ENCODE results near the gene TMEM63A.

The TMEM63A gene

DNA sequence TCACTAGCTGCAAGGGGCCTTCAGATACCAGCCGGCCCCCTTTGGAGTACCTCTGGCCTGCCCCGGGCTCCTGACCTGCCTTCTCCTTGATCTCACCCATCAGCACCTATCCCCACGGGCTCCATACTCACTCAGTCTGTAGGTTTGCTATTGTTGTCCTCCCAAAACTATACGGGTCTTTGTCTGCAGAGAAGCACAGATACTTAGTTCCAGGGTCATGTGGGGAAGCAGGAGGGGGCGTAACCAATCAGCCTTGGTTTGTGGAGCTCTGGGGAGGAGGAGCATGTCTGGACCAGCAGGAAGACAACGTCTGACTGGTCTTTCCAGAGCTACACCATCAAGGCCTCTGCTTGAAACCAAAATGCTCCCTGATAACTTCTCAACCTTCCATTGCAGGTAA lies 15.2 kb downstream of the TMEM63A start:
- Histone ChIP-seq H3K36me3 (ENCODE audit: control insufficient read depth, insufficient read depth, low read length) (peaks cover 87% of the 10 kb centered on the region), H3K27ac (ENCODE audit: insufficient read depth, low read length, poor library complexity, severe bottlenecking) (peak overlapping the region; percentile 59), H3K27me3 (replicated peaks; ENCODE audit: control insufficient read depth, insufficient read depth, low read length, poor library complexity, severe bottlenecking) (no peaks in the 10 kb centered on the region), H3K4me3 (ENCODE audit: insufficient read depth, low read depth, low read length, poor library complexity, severe bottlenecking) (no peak overlapping the region), H3K4me1 (ENCODE audit: control insufficient read depth, insufficient read depth, low read length, poor library complexity, severe bottlenecking) (peaks cover 35% of the 10 kb centered on the region), H3K9me3 (ENCODE audit: control insufficient read depth, low read length) (no peaks in the 10 kb centered on the region)
- DNase-seq, result no peak

DNA sequence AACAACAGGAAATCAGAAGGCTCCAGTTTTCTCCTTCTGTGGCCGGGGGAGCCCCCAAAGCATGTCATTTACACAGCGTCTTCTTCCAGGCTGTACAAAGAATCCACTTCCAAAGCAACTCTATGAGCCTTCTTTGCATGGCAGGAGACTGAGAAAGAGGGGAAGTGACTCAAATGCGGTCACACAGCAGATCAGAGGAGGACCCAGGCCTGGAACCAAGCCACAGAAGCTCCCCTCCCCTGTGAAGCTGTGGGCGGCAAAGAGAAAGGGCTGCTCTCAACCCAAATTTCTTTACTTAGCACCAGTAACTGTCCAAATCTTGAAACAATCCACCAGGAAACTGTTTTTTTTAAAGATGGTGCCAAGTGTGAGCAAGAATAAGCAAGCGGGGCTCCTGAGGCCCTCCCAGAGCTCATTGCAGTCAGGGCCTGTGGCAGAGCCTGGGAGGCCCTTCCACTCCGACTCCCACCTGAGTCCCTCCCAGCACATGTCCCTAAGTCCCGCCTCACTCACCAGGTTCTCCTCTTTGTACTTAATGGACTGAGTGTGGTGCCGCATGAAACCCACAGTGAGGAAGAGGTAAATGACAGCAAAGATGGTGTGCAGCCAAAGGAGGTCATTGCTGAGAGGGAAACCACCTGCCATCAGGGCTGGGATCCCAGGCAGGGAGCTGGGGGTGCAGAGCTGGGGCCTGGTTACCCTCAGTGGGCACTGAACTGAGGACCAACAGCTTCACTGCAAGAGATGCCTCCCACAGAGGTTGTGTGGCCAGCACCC lies 15.9 kb downstream of the TMEM63A start:
- H3K27ac ChIP-seq (ENCODE audit: insufficient read depth, low read length, poor library complexity, severe bottlenecking), result peak overlapping the region; percentile 59
- H3K9me3 ChIP-seq (ENCODE audit: control insufficient read depth, low read length), result no peaks in the 10 kb centered on the region
- H3K4me1 ChIP-seq (ENCODE audit: control insufficient read depth, insufficient read depth, low read length, poor library complexity, severe bottlenecking), result peaks cover 35% of the 10 kb centered on the region
- H3K4me3 ChIP-seq (ENCODE audit: insufficient read depth, low read depth, low read length, poor library complexity, severe bottlenecking), result no peak overlapping the region
- peak; percentile 39 to 69 (median 49) for DNase-seq
- H3K27me3 ChIP-seq (replicated peaks; ENCODE audit: control insufficient read depth, insufficient read depth, low read length, poor library complexity, severe bottlenecking), result no peaks in the 10 kb centered on the region
- peaks cover 87% of the 10 kb centered on the region for H3K36me3 ChIP-seq (ENCODE audit: control insufficient read depth, insufficient read depth, low read length)

DNA sequence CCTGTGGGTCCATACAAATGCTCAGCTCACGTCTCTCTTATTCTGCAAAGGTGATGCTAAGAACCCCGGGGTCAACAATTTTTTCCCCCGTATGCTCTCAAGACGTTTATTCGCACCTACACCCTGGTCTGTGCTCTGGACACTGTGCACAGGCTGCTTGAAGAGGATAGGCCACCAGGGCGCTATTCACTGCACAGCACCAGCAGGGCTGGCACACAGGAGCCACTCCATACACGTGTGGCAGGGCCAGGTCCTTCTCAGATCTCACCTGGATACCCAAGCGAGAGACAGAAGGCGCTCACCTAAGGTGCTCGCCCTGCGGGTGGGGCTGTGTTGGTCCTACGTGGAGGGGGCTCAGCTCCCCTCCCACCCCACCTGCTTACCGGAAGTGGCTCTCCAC lies 16.7 kb downstream of the TMEM63A start:
- Histone ChIP-seq H3K27me3 (replicated peaks; ENCODE audit: control insufficient read depth, insufficient read depth, low read length, poor library complexity, severe bottlenecking) (no peaks in the 10 kb centered on the region), H3K4me3 (ENCODE audit: insufficient read depth, low read depth, low read length, poor library complexity, severe bottlenecking) (no peak overlapping the region), H3K4me1 (ENCODE audit: control insufficient read depth, insufficient read depth, low read length, poor library complexity, severe bottlenecking) (peaks cover 35% of the 10 kb centered on the region), H3K36me3 (ENCODE audit: control insufficient read depth, insufficient read depth, low read length) (peaks cover 87% of the 10 kb centered on the region), H3K9me3 (ENCODE audit: control insufficient read depth, low read length) (no peaks in the 10 kb centered on the region), H3K27ac (ENCODE audit: insufficient read depth, low read length, poor library complexity, severe bottlenecking) (peak overlapping the region; percentile 59)
- DNase-seq, result no peak

DNA sequence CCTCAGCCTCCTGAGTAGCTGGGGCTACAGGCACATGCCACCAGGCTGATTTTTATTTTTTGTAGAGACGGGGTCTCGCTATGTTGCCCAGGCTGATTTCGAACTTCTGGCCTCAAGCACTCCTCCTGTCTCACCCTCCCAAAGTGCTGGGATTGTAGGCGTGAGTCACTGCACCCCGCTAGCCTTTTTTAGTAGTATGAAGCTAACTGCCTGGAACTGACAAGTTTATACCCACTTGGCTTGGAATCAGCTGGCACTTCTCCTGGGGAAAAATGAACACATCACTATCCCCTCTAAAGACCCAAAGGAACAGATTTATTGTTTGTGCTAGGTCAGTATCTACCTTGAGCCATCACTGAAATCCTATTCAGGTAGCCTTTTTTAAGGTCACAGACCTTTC lies 19.0 kb downstream of the TMEM63A start:
- H3K4me1 ChIP-seq (ENCODE audit: control insufficient read depth, insufficient read depth, low read length, poor library complexity, severe bottlenecking), result peaks cover 29% of the 10 kb centered on the region
- H3K4me3 ChIP-seq (ENCODE audit: insufficient read depth, low read depth, low read length, poor library complexity, severe bottlenecking), result no peak overlapping the region
- no peaks in the 10 kb centered on the region for H3K9me3 ChIP-seq (ENCODE audit: control insufficient read depth, low read length)
- no peak overlapping the region for H3K27ac ChIP-seq (ENCODE audit: insufficient read depth, low read length, poor library complexity, severe bottlenecking)
- H3K36me3 ChIP-seq (ENCODE audit: control insufficient read depth, insufficient read depth, low read length), result peaks cover 90% of the 10 kb centered on the region
- no peaks in the 10 kb centered on the region for H3K27me3 ChIP-seq (replicated peaks; ENCODE audit: control insufficient read depth, insufficient read depth, low read length, poor library complexity, severe bottlenecking)
- DNase-seq, result no peak

DNA sequence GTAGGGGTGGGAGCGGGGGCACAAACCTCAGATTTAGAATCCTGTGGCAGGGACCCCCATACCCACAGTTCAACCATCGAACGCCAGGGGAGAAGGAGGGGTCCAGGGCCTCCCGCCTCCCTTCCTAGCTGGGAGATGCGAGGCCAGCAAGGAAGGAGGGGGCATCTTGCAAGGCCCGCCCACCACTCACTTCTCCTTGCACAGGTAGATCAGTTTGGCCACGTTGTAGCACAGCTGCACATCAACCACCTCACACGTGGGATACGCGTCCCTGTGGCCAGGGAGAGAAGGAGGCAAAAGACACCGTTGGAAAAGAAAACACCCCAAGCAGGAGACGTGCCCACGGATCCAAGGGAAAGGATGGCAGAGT lies 19.6 kb downstream of the TMEM63A start:
- Histone ChIP-seq H3K27me3 (replicated peaks; ENCODE audit: control insufficient read depth, insufficient read depth, low read length, poor library complexity, severe bottlenecking) (no peaks in the 10 kb centered on the region), H3K4me3 (ENCODE audit: insufficient read depth, low read depth, low read length, poor library complexity, severe bottlenecking) (no peak overlapping the region), H3K27ac (ENCODE audit: insufficient read depth, low read length, poor library complexity, severe bottlenecking) (no peak overlapping the region), H3K9me3 (ENCODE audit: control insufficient read depth, low read length) (no peaks in the 10 kb centered on the region), H3K4me1 (ENCODE audit: control insufficient read depth, insufficient read depth, low read length, poor library complexity, severe bottlenecking) (peaks cover 26% of the 10 kb centered on the region), H3K36me3 (ENCODE audit: control insufficient read depth, insufficient read depth, low read length) (peaks cover 89% of the 10 kb centered on the region)
- no peak for DNase-seq

DNA sequence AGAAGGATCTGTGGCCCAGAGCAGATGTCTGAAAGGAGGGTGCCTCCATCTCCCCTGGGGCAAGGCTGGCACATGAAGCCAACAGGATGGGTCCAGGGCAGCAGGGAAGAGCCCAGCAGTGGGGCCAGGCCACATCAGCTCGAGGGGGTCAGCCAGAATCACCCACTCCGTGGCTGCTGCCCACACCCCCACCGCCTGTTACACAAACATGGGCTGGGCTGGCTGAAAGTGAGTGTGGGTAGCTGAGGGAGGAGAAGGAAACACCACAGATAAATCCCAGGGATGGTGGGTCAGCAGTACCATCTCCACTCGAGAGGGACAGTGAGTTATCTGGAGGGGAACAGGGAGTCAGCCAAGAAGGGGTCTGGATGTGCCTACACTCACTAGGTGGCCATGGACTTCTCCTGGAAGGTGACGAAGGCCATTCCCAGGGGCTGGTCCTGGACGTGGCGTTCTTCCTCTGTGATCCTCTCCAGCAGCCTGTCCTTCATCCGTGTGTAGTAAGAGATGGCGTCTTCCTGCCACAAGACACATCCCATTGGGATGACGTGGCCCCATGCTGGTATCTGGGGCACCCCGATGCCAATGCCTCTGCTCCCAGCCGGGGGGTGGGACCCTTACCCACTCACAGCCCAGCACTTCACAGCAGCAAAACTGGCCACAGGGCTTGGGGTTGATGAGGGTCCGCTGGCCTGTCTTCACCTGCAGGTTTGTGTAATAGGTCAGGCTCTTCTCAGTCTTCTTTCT lies 20.2 kb downstream of the TMEM63A start:
- Histone ChIP-seq H3K4me1 (ENCODE audit: control insufficient read depth, insufficient read depth, low read length, poor library complexity, severe bottlenecking) (peaks cover 20% of the 10 kb centered on the region), H3K27ac (ENCODE audit: insufficient read depth, low read length, poor library complexity, severe bottlenecking) (no peak overlapping the region), H3K36me3 (ENCODE audit: control insufficient read depth, insufficient read depth, low read length) (peaks cover 87% of the 10 kb centered on the region), H3K27me3 (replicated peaks; ENCODE audit: control insufficient read depth, insufficient read depth, low read length, poor library complexity, severe bottlenecking) (no peaks in the 10 kb centered on the region), H3K4me3 (ENCODE audit: insufficient read depth, low read depth, low read length, poor library complexity, severe bottlenecking) (no peak overlapping the region), H3K9me3 (ENCODE audit: control insufficient read depth, low read length) (no peaks in the 10 kb centered on the region)
- no peak for DNase-seq

DNA sequence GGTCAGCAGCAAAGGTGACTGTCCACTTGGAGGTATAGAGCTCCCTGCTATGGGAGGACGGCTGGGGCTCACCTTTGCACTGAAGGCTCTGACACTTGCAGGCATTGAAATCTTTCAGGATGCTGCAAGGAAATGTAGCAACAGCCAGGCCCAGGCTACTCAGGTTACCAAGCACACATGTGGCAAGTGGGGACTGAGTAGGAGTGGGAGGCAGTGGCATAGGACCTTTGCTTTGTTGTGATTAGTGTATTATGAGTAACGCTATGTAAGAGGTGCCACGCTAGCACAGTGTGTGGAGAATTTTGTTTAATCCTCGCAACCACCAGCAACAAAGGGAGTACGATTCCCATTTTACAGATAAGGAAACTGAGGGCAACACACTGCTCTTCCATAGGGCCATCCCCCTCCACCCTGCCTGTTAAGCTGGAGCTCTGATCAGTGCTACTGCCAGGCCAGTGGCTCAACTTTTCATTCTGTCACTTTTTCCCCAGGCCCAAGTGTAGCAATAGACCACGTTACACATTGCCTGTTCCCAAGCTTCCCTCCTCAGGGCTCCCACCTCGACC lies 21.2 kb downstream of the TMEM63A start:
- Histone ChIP-seq H3K4me1 (ENCODE audit: control insufficient read depth, insufficient read depth, low read length, poor library complexity, severe bottlenecking) (peaks cover 12% of the 10 kb centered on the region), H3K27ac (ENCODE audit: insufficient read depth, low read length, poor library complexity, severe bottlenecking) (no peak overlapping the region), H3K4me3 (ENCODE audit: insufficient read depth, low read depth, low read length, poor library complexity, severe bottlenecking) (no peak overlapping the region), H3K9me3 (ENCODE audit: control insufficient read depth, low read length) (no peaks in the 10 kb centered on the region), H3K36me3 (ENCODE audit: control insufficient read depth, insufficient read depth, low read length) (peaks cover 90% of the 10 kb centered on the region), H3K27me3 (replicated peaks; ENCODE audit: control insufficient read depth, insufficient read depth, low read length, poor library complexity, severe bottlenecking) (no peaks in the 10 kb centered on the region)
- DNase-seq, result no peak

DNA sequence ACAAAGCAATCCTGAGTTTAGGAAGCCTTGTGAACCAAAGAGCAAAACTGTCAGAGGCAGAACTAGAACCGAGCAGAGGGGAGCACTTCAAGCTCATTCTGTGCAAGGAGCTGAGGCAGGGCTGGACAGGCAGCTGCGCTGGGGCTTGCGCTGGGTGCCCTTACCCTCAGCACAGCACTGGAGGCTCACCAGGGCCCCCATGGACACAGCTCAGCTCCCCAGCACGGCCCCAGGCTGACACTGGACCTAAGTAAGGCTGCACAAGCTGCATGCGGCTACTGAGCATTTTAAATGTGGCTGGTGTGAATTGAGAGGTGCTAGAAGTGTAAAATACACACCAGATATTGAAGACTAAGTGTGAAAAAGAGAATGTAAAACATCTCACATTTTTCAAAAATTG lies 22.1 kb downstream of the TMEM63A start:
- Histone ChIP-seq H3K27me3 (replicated peaks; ENCODE audit: control insufficient read depth, insufficient read depth, low read length, poor library complexity, severe bottlenecking) (no peaks in the 10 kb centered on the region), H3K9me3 (ENCODE audit: control insufficient read depth, low read length) (no peaks in the 10 kb centered on the region), H3K36me3 (ENCODE audit: control insufficient read depth, insufficient read depth, low read length) (peaks cover 92% of the 10 kb centered on the region), H3K4me1 (ENCODE audit: control insufficient read depth, insufficient read depth, low read length, poor library complexity, severe bottlenecking) (peaks cover 4% of the 10 kb centered on the region), H3K27ac (ENCODE audit: insufficient read depth, low read length, poor library complexity, severe bottlenecking) (no peak overlapping the region), H3K4me3 (ENCODE audit: insufficient read depth, low read depth, low read length, poor library complexity, severe bottlenecking) (no peak overlapping the region)
- no peak for DNase-seq

DNA sequence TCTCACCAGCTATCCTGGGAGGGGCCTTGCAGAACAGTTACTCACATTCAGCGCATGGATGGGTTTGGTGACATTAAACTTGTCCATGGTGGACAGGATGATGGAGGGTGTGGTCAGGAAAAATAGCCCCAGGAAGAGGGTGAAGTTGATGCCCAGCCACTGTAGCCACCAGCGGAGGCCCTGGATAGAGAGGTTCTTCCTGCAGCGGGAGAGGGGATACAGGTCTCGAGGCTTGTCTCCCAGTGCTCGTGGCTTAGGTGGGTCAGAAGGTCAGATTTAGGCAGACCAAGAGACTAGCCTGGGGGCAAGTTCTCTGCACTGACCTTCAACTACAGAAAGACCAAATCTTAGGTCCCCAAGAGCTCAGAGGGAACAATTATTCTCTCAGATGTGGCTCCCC lies 23.0 kb downstream of the TMEM63A start:
- H3K4me3 ChIP-seq (ENCODE audit: insufficient read depth, low read depth, low read length, poor library complexity, severe bottlenecking), result no peak overlapping the region
- peaks cover 2% of the 10 kb centered on the region for H3K4me1 ChIP-seq (ENCODE audit: control insufficient read depth, insufficient read depth, low read length, poor library complexity, severe bottlenecking)
- H3K27ac ChIP-seq (ENCODE audit: insufficient read depth, low read length, poor library complexity, severe bottlenecking), result no peak overlapping the region
- no peaks in the 10 kb centered on the region for H3K9me3 ChIP-seq (ENCODE audit: control insufficient read depth, low read length)
- DNase-seq, result no peak
- H3K27me3 ChIP-seq (replicated peaks; ENCODE audit: control insufficient read depth, insufficient read depth, low read length, poor library complexity, severe bottlenecking), result no peaks in the 10 kb centered on the region
- peaks cover 92% of the 10 kb centered on the region for H3K36me3 ChIP-seq (ENCODE audit: control insufficient read depth, insufficient read depth, low read length)

DNA sequence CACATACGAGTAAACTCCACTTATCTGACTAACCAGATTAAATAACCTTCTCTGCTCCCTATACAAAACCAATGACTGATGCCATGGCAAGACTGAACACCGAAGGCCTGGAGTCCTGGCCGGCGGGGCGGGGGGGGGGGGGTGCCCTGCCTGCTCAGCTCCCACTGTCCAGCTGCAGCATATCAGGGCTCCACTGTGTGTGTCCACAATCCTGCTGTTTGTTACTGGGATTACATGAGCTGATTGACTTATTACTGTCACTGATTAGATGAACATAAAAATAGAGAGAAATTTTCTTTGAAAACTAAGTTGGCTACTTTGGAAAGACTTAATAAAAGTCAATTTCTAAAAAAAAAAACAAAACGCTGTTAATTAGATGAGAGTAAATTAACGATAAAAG lies 24.9 kb downstream of the TMEM63A start:
- Histone ChIP-seq H3K27ac (ENCODE audit: insufficient read depth, low read length, poor library complexity, severe bottlenecking) (no peak overlapping the region), H3K27me3 (replicated peaks; ENCODE audit: control insufficient read depth, insufficient read depth, low read length, poor library complexity, severe bottlenecking) (no peaks in the 10 kb centered on the region), H3K9me3 (ENCODE audit: control insufficient read depth, low read length) (no peaks in the 10 kb centered on the region), H3K4me3 (ENCODE audit: insufficient read depth, low read depth, low read length, poor library complexity, severe bottlenecking) (no peak overlapping the region), H3K36me3 (ENCODE audit: control insufficient read depth, insufficient read depth, low read length) (peaks cover 94% of the 10 kb centered on the region), H3K4me1 (ENCODE audit: control insufficient read depth, insufficient read depth, low read length, poor library complexity, severe bottlenecking) (peaks cover 2% of the 10 kb centered on the region)
- no peak for DNase-seq
